GM12865 (cell line): ENCODE results near the gene AOPEP.

Experiments
- DNase-seq: peaks from one replicate; pipeline ENCODE4 v3.0.0; 2010; ENCODE audit warnings: low read depth
- H3K4me3 ChIP-seq: 2 replicates; pipeline ENCODE4 v1.5.1; 2011; ENCODE audit warnings: mild to moderate bottlenecking, low read depth, low read length, control low read depth
- CTCF ChIP-seq: IDR thresholded peaks from 2 replicates; pipeline ENCODE4 v1.5.1; 2011; ENCODE audit warnings: low read length, control low read depth, low read depth, inconsistent platforms; ENCODE audit not compliant: insufficient read depth; ENCODE audit errors: missing control alignments

The AOPEP gene

GRCh38 chr9:94726495-94727191, at the start of gene AOPEP:
Gene AOPEP (plus strand): TSS chr9:94726699. CDS start chr9:94759784, 33,085 bp downstream.
- DNase-seq, result peak; percentile 98
- peak within 1 kb of the TSS; percentile 84 for H3K4me3 ChIP-seq
- no peak for TF ChIP-seq CTCF

GRCh38 chr9:94677929-94678328, 48.6 kb upstream of the AOPEP start:
- DNase-seq, result no peak
- TF ChIP-seq CTCF, result no peak
- H3K4me3 ChIP-seq, result no peak overlapping the region

- no peak for TF ChIP-seq CTCF
- no peak for DNase-seq
- H3K4me3 ChIP-seq, result no peak overlapping the region
These were observed 46.9 kb upstream of the AOPEP start for GRCh38 chr9:94679587-94679986.

GRCh38 chr9:94680020-94680419, 46.5 kb upstream of the AOPEP start:
- TF ChIP-seq CTCF, result no peak
- no peak for DNase-seq

GRCh38 chr9:94680621-94681020, 45.9 kb upstream of the AOPEP start:
- no peak for TF ChIP-seq CTCF
- H3K4me3 ChIP-seq, result no peak overlapping the region
- DNase-seq, result no peak

More at GRCh38 chr9:94680020-94680419, 46.5 kb upstream of the AOPEP start:
- H3K4me3 ChIP-seq, result no peak overlapping the region

GRCh38 chr9:94681508-94681907, 45.0 kb upstream of the AOPEP start:
- no peak overlapping the region for H3K4me3 ChIP-seq
- TF ChIP-seq CTCF, result peak; percentile 66
- peak; percentile 70 for DNase-seq

GRCh38 chr9:94685359-94685758, 41.1 kb upstream of the AOPEP start:
- TF ChIP-seq CTCF, result no peak
- DNase-seq, result no peak
- no peak overlapping the region for H3K4me3 ChIP-seq
